HG03457 (cell line): ENCODE measurements around the gene PCGF3.
"Not testable (repeated sequence)": the region's sequence is repeated elsewhere in the genome, so short reads cannot be mapped to it uniquely, and the experiment has no call there.

ENCODE experiments used
- ATAC-seq: cut with Tn5 transposase; IDR thresholded peaks from one replicate; pipeline ENCODE4 v1.9.1; 2021; ENCODE audit warnings: moderate number of reproducible peaks; ENCODE audit not compliant: unreplicated experiment

Gene PCGF3

DNA sequence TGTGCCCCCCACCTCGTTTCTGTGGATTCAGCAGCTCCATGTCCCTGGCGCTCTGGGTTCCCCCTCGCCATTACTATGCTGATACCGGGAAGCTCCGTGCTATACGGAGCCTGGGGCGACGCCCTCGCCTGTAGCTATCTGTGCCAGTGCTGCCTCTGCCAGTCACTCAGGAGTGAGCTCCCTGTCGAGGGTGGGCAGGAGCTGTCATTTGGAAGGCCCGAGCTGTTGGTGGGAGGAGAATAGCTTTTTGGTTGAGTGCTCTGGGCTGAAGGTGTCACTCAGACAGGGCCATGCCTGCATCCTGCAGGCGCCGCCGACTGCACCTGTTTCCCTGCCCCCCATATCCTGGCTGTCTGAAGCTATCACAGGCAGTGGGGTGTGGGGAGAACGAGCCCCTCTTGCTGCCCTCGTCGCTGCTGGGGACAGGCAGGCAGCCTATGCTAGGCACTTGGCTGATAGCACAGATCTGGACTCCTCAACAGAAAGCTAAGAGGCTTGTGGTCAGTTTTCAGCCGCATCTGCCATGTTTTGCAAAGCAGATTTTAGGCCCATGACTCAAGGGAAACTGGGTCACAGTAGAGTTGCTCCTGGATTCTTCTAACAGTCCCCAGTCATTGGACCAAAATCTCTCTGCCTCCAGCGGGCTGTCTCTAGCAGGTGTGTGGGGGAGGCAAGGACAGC, 88.4 kb downstream of the PCGF3 start:
- ATAC-seq: no peak

- no peak for ATAC-seq
Observed at GRCh38 chr4:794900-795725, 89.5 kb downstream of the PCGF3 start.

DNA sequence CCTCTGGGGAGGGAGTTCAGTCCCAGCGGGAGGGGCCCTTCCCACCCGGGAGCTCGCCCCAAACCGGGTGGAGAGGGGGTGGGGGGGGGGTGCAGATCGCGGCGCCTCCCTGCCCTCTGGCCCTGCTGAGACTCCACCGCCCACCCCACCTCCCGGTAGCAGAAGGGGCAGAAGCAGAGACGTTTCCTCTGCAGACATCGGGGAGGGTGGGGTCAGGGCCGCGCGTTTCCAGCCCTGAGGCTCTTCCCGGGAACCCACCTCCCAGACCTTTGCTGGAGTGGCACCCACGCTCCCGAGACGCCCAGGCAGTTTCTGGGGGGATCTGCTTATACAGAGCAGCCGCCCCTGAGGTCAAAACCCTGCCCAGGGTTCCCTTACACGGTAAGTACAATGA, 90.1 kb downstream of the PCGF3 start:
- no peak for ATAC-seq

DNA sequence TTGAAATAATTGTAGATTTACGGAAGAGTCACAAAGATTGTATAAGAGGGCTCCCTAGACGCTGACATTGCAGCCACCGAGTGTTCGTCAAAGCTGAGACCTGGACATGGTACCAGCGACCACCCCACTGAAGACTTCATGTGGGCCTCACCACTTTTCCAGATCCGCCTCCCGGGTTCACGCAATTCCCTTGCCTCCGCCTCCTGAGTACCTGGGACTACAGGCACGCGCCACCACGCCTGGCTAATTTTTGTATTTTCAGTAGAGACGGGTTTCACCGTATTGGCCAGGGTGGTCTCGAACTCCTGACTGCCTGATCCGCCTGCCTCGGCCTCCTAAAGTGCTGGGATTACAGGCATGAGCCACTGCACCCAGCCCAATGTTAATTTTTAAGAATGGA, 90.6 kb downstream of the PCGF3 start:
- ATAC-seq: no peak

DNA sequence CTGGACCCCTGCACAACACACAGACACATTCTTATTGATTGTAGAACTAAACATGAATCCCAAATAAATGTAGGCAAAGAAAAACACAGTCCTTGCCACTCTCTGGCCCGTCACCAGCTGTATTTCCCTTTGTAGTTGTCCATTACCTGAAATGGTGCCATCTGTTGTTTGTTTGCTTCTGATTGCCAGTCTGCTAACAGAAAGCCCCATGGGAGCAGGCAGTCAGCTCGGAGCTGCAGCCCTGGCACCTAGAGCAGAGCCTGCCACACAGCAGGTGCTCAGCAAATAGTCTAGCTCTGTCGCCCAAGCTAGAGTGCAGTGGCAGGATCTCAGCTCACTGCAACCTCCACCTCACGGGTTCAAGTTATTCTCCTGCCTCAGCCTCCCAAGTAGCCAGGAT, 91.4 kb downstream of the PCGF3 start:
- ATAC-seq: no peak

DNA sequence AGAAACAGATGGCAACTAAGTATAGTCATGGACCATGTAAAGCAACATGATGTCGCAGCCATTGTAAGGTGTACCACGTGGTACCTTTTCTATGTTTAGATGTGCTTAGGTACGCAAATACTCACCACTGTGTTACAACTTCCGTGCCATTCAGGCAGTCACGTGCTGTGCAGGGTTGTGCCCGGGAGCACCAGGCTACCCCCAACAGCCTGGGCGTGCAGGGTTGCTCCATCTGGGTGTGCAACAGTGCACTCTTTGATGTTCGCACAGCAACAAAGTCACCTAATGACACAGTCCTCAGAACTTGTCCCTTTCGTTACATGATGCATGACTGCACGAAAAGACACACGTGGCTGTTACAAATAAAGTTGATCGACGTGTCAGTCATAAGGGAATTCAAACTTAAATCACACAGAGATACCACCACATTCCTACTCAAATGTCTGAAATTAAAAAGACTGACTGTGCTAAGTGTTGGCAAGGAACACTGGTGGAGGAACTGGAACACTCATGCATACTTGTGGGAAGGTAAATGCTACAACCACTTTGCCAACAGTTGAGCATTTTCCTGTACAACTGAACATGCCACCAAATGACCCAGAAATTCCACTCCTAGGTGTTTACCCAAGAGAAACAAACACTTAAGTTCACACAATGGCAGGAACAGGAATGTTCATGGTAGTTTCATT, 95.9 kb downstream of the PCGF3 start:
- ATAC-seq: no peak

GRCh38 chr4:803884-804283, 98.3 kb downstream of the PCGF3 start:
- ATAC-seq: no peak

DNA sequence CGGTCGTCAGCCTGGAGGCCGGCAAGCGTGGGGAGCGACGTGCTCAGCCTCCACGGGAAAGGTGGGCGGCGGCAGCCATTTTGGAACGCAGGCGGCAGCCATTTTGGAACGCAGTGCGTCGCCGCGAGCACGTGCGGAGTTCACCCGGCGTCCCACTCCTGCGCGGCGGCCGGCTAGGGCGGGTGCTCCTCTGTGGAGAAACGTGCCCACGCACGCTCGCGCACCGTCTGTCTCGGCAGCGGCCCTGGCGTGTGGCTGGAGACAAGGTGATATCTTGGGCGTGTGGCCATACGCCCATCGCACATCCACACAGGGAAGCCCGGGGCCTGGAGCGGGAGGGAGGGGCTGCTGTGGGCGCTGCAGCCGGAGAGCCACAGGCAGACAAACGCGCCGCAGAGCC, 99.2 kb downstream of the PCGF3 start:
- no peak for ATAC-seq

DNA sequence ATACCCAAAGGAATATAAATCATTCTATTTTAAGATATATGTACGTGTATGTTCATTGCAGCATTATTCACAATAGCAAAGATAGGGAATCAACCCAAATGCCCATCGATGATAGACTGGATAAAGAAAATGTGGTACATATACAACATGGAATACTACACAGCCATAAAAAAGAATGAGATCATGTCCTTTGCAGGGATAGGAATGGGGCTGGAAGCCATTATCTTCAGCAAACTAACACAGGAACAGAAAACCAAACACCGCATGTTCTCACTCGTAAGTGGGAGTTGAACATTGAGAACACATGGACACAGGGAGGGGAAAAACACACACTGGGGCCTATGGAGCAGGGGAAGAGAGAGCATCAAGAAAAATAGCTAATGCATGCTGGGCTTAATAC, 101.3 kb downstream of the PCGF3 start:
- not testable (repeated sequence) for ATAC-seq

GRCh38 chr4:807792-808191, 102.2 kb downstream of the PCGF3 start:
- no peak for ATAC-seq

DNA sequence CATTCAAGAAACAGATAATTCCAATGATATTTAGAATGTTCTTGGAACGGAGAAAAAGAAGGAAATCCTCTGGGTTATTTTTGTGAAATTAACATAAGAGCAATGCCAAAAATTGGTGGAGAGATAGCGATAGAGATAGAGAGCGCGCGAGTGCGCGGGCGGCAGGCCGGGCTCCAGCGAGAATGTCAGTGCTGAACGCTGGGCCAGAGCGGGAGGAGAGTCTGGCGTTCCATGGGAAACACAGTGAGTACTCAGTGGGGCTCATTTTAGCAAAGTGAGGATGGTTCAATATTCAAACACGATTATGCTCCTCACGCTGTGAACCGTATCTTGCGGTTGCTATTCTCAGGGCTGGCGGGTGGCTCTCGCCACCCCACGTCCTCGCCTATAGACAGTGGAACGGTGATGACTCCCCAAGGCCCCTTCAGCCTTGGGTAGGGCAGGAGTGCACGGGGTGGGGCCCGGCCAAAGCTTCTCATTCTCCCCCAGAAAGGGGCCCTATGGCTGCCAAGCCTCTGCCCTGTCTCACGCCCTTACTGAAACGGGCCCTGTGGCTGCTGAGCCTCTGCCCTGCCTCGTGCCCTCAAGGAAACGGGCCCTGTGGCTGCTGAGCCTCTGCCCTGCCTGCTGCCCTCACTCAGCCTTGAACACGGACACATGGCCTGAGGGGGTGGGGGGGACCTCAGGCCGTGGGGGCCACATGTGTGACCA, 103.4 kb downstream of the PCGF3 start:
- ATAC-seq: no peak

DNA sequence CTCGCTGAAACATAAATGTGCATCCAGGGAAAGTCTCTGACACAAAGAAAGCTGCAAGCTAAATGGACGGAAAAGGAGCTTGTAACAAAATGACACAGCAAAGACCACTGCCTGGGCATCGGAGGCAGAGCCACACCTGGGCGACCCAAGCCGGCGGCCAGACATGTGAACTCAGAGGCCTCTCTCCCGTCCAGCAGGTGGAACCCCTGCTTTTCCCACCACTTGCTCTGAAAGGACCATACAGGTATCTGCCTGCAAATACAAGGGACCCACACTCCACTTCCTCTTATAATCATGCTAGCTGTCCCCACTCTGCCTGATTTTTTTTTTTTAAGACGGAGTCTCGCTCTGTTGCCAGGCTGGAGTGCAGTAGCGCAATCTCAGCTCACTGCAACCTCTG, 108.3 kb downstream of the PCGF3 start:
- ATAC-seq: no peak

DNA sequence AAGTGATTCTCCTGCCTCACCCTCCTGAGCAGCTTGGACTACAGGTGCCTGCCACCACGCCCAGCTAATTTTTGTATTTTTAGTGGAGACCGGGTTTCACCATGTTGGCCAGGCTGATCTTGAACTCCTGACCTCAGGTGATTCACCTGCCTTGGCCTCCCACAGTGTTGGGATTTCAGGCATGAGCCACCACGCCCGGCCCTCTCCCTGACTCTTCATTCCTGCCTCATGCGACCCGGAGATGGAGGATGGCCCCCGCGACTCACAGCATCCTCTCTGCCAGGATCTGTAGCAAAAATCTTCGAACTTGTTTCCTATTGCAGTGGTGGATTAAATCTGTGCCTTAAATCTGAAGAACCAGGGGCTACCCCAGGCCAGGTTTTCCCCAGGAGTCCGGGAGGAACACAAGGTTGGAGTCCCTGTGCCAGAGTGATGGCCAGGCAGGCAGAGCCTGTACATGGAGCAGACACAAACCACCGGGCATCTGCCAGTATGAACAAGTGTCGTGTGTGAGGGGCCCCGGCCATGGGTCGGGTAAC, 108.7 kb downstream of the PCGF3 start:
- ATAC-seq: no peak

DNA sequence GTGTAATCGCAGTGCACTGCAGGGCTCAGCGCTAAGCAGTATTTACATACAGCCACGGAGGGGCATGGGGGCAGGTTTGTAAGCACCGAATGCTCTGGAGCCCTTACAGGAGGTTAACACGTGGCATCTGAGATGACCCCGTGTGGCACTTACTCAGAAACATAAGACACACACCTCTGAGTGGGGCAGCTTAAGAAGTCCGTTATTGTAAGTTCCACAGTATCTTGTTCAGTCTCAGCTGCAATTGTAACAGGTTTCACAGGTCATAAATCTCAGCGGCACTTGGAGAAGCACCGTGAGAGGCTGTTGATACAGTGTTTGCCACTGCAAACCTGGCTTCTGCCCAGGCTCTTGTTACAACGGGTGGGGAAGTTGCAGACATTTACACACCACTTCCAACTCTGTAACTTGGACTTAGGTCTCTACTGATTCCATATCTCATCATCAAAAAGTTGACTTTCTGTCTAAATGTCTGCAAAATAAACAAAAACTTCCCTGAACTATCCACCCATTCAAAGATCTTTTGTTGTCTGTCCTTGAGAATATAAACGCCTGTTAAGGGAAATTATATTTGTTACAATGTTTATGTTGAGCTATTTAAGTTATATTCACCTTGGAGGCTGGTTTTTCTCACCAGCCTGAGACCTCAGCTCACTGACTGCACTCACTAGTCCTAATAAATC, 110.0 kb downstream of the PCGF3 start:
- ATAC-seq: no peak

- no peak for ATAC-seq
Observed at GRCh38 chr4:818106-818921, 112.7 kb downstream of the PCGF3 start.

DNA sequence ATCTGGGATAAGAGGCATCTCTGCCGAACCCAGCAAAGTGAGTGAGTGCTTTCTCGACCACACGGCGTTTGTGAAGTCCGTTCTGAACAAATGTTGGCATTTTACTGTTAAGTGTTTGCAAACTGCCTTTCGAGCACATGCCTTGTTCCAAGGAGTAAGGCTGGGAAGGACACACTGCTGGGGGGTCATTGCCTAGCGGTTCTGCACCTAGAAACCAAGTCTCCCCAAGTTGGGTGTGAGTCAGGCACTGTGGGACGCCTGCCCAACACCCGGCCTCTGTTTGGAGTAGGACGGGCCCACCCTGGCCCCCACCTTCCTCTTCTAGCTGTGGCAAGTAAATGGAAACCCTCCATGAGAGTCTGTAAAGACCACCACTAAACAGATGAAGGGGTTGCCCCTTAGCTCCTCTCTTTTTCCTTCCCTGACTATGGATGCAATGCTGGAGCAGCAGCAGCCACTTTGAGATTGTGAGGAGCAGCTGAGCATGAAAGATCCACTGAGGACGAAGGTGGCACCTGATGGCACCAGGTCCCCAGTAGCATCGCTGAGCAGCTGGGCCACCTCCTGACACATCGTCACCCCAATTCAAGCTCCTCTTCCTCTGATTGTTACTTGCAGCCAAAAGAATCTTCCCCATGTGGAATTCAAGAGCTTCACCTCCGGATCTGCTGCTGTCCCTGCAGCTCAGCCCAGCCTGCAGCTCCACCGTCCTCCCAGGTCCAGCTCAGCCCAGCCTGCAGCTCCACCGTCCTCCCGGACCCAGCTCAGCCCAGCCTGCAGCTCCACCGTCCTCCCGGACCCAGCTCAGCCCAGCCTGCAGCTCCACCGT, 114.0 kb downstream of the PCGF3 start:
- no peak for ATAC-seq
